ENCODE data around the gene PTPRU. TPM values are rescaled to one million over a fixed set of nuclear protein-coding genes. Genes with fewer than 3 reads are reported as not detected.

Gene PTPRU
- total and polyA plus RNA-seq, 4 donors: 1.6 to 15.1 (median 6.0) TPM

GRCh38 chr1:29322147-29322694 is 85.9 kb downstream of the PTPRU start:
- WGBS: 95% methylated on average over 8 of the region's 8 CpGs
- no peak for DNase-seq (ENCODE audit: low spot score)
- H3K27me3 ChIP-seq (ENCODE audit: control insufficient read depth in 4 of 4, insufficient read depth in 4 of 4, low read length in 3 of 4): no peaks in the 10 kb centered on the region
- H3K9ac ChIP-seq (ENCODE audit: low read depth in 1 of 2, low read length in 2 of 2): no peak overlapping the region
- no peaks in the 10 kb centered on the region for H3K9me3 ChIP-seq (ENCODE audit: control insufficient read depth in 4 of 4, low read length in 3 of 4)
- peaks cover 0 to 2% (median 2%) of the 10 kb centered on the region in 4 donors for H3K36me3 ChIP-seq (ENCODE audit: control insufficient read depth in 4 of 4, insufficient read depth in 3 of 4, low read depth in 1 of 4, low read length in 3 of 4)
- H3K4me1 ChIP-seq (ENCODE audit: control insufficient read depth in 4 of 4, insufficient read depth in 4 of 4, low read length in 3 of 4): peaks cover 0 to 3% (median 1%) of the 10 kb centered on the region in 4 donors
- no peak for TF ChIP-seq RXRA (IDR thresholded peaks at IDR 0.05)
- no peak for TF ChIP-seq MAX (IDR thresholded peaks at IDR 0.05)
- TF ChIP-seq CTCF (IDR thresholded peaks at IDR 0.05; ENCODE audit: low read depth, low read length, missing input control): no peak
- TF ChIP-seq ZBTB33 (IDR thresholded peaks at IDR 0.05): no peak
- no peak for TF ChIP-seq ATF3 (IDR thresholded peaks at IDR 0.05)
- no peak overlapping the region for H3K27ac ChIP-seq (ENCODE audit: low read depth in 1 of 2, low read length in 2 of 2)
- no peak overlapping the region for H3K4me3 ChIP-seq (ENCODE audit: low read depth in 1 of 3, low read length in 3 of 3)

- Histone ChIP-seq H3K27me3 (ENCODE audit: control insufficient read depth in 4 of 4, insufficient read depth in 4 of 4, low read length in 3 of 4) (no peaks in the 10 kb centered on the region), H3K4me1 (ENCODE audit: control insufficient read depth in 4 of 4, insufficient read depth in 4 of 4, low read length in 3 of 4) (peaks cover 0 to 3% (median 1%) of the 10 kb centered on the region in 4 donors), H3K36me3 (ENCODE audit: control insufficient read depth in 4 of 4, insufficient read depth in 3 of 4, low read depth in 1 of 4, low read length in 3 of 4) (peaks cover 0 to 2% (median 1%) of the 10 kb centered on the region in 4 donors), H3K4me3 (ENCODE audit: low read depth in 1 of 3, low read length in 3 of 3) (no peak overlapping the region), H3K9me3 (ENCODE audit: control insufficient read depth in 4 of 4, low read length in 3 of 4) (no peaks in the 10 kb centered on the region), H3K9ac (ENCODE audit: low read depth in 1 of 2, low read length in 2 of 2) (no peak overlapping the region), H3K27ac (ENCODE audit: low read depth in 1 of 2, low read length in 2 of 2) (no peak overlapping the region)
- WGBS: 97% methylated on average over 12 of the region's 12 CpGs
- no peak for DNase-seq (ENCODE audit: low spot score)
- TF ChIP-seq NR2F2 (IDR thresholded peaks at IDR 0.05): no peak
- TF ChIP-seq GABPA (IDR thresholded peaks at IDR 0.05 in 1 of 2, conservative IDR thresholded peaks at IDR 0.05 in 1 of 2): no peak
- no peak for TF ChIP-seq FOXA2 (IDR thresholded peaks at IDR 0.05)
- TF ChIP-seq REST (IDR thresholded peaks at IDR 0.05): no peak
- no peak for TF ChIP-seq HNF4A (conservative IDR thresholded peaks at IDR 0.05)
Measured at GRCh38 chr1:29322861-29323585, 86.7 kb downstream of the PTPRU start.
